Hepatocyte (in vitro differentiated cells): ENCODE data around the gene CEACAM6.

ENCODE experiments used
- EZH2 ChIP-seq: fragments of 200-600 bp; sonication (generic); IDR thresholded peaks from 2 replicates; pipeline ENCODE4 v1.6.1; 2016; ENCODE audit warnings: antibody characterized with exemption, mild to moderate bottlenecking, borderline replicate concordance
- EZH2phosphoT487 ChIP-seq: fragments of 200-600 bp; sonication (generic); IDR thresholded peaks from one replicate; pipeline ENCODE4 v1.6.1; 2018; ENCODE audit warnings: antibody characterized with exemption, mild to moderate bottlenecking, low read depth, moderate library complexity; ENCODE audit not compliant: unreplicated experiment, severe bottlenecking
- TF ChIP-seq, protein P1 (sequence below): fragments of 200-600 bp; sonication (generic); IDR thresholded peaks from 2 replicates; pipeline ENCODE4 v1.5.1; 2016; ENCODE audit warnings: antibody characterized with exemption, mild to moderate bottlenecking; ENCODE audit not compliant: poor library complexity

- TF ChIP-seq, protein P1, sequence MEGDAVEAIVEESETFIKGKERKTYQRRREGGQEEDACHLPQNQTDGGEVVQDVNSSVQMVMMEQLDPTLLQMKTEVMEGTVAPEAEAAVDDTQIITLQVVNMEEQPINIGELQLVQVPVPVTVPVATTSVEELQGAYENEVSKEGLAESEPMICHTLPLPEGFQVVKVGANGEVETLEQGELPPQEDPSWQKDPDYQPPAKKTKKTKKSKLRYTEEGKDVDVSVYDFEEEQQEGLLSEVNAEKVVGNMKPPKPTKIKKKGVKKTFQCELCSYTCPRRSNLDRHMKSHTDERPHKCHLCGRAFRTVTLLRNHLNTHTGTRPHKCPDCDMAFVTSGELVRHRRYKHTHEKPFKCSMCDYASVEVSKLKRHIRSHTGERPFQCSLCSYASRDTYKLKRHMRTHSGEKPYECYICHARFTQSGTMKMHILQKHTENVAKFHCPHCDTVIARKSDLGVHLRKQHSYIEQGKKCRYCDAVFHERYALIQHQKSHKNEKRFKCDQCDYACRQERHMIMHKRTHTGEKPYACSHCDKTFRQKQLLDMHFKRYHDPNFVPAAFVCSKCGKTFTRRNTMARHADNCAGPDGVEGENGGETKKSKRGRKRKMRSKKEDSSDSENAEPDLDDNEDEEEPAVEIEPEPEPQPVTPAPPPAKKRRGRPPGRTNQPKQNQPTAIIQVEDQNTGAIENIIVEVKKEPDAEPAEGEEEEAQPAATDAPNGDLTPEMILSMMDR, result no peak
- TF ChIP-seq EZH2phosphoT487, result no peak
- no peak for TF ChIP-seq EZH2
Measured at GRCh38 chr19:41734585-41734984, 20.7 kb upstream of the CEACAM6 start.
